GM12864 (cell line): Measurements from ENCODE around the gene DDIT4.

Experiments used
- DNase-seq: peaks from one replicate; pipeline ENCODE4 v3.0.0-alpha.2; 2011; ENCODE audit warnings: low read depth
- H3K4me3 ChIP-seq: 2 replicates; pipeline ENCODE4 v1.5.1; 2011; ENCODE audit warnings: mild to moderate bottlenecking, low read depth, low read length, control low read depth
- CTCF ChIP-seq: IDR thresholded peaks from 2 replicates; pipeline ENCODE4 v1.5.1; 2011; ENCODE audit warnings: low read depth, mild to moderate bottlenecking, moderate library complexity, low read length, control low read depth, inconsistent platforms; ENCODE audit errors: missing control alignments

The DDIT4 gene

GRCh38 chr10:72234560-72235095 is 39.1 kb upstream of the DDIT4 start:
- no peak for DNase-seq
- TF ChIP-seq CTCF = no peak
- H3K4me3 ChIP-seq = no peak overlapping the region

DNA sequence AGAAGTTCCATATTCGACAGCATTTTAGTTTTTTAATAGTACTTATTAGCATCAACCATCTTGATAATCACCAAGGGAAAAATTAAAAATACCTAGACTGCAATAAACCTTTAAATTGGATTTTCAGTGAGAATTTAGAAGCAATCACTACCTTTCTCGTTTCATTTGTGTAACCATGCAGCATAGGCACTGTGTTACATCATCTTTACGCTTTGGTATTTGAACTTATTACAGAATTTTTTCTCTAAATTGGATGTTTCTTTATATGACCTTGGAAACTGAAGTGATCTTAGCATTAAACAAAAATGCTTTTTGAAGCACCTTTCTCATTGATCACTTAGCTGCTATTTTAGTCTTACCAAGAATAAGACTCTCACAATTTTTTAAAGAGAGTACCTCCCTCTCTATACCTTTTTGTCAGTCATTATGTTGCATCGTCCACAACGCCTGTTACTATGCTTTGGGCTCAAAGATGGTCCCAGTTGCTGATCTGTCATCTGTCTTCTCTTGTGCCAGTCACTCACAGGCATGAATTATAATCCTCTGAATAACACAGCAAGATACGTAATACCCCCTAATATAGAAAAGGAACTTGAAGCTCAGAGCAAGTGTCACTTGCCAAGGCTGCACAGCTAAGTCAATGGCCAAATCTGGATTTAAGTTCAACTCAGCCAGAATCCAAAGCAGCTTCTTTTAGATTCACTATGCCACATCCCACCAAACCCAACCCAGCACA is 38.0 kb upstream of the DDIT4 start:
- H3K4me3 ChIP-seq = no peak overlapping the region
- no peak for TF ChIP-seq CTCF
- no peak for DNase-seq

- TF ChIP-seq CTCF = no peak
- DNase-seq = no peak
- no peak overlapping the region for H3K4me3 ChIP-seq
Observed at GRCh38 chr10:72238392-72239175, 35.1 kb upstream of the DDIT4 start.

DNA sequence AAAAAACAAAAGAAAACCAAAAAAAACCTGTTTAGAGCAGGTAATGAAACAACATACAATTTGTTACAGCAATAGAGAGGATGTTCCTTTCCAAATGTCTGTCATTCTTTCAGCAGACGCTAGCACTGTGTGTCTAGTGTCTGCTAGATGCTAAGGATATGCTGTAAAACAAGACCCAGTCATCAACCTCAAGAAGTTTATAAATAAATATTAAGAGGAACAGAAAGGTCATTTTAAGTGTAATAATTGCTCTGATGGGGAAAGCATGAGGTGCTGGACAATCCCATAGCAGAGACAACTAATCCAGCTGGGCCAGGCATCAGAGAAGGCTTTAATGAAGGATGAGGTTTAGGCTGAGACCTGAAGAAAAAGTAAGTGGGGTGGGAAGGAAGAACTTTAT is 34.3 kb upstream of the DDIT4 start:
- no peak for DNase-seq
- TF ChIP-seq CTCF = no peak
- H3K4me3 ChIP-seq = no peak overlapping the region

GRCh38 chr10:72240371-72240770 is 33.4 kb upstream of the DDIT4 start:
- DNase-seq = no peak
- no peak overlapping the region for H3K4me3 ChIP-seq
- TF ChIP-seq CTCF = no peak

- DNase-seq = no peak
- TF ChIP-seq CTCF = no peak
- no peak overlapping the region for H3K4me3 ChIP-seq
Observed at GRCh38 chr10:72241691-72242252, 32.0 kb upstream of the DDIT4 start.
